ENCODE data around the gene STK32B. TPM values are rescaled to one million over a fixed set of nuclear protein-coding genes. Genes with fewer than 3 reads are reported as not detected.

The STK32B gene
- total and polyA plus RNA-seq, 2 donors (not counting 1 experiment from before 2014, with no cell fraction given) = 0.22 to 0.30 TPM

DNA sequence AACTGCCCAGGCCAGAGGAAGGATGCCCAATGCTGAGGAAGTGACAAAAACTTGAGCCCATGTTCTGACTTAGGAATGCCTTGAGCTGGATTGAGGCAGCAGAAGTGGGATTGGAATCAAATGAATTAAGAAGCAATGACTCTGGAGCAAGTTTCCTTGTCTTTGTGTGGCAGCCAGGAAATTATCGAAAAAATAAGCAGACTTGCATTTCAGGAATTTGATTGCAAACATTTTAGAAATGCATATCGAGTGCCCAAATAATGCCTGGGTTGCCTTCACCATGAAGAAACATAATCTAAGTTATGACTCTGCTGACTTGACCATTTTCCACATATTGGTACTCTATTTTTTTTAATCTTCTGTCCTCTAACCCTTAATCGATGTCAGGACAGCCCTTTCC lies 41.5 kb upstream of the STK32B start:
- ATAC-seq (ENCODE audit: low read depth) (no peak), DNase-seq (no peak)
- no peaks in the 10 kb centered on the region for H3K4me1 ChIP-seq (ENCODE audit: control insufficient read depth in 2 of 2, insufficient read depth in 2 of 2, low read length in 2 of 2)
- H3K4me2 ChIP-seq (replicated peaks; ENCODE audit: low read depth, low read length, poor library complexity, severe bottlenecking) = no peak overlapping the region
- no peaks in the 10 kb centered on the region for H3K36me3 ChIP-seq (replicated peaks in 1 of 2; ENCODE audit: control extremely low read depth in 1 of 2, control insufficient read depth in 1 of 2, extremely low read depth in 1 of 2, insufficient read depth in 2 of 2, low read length in 1 of 2)
- Mint-ChIP-seq H3K27ac (no peak overlapping the region), H3K4me1 (no peaks in the 10 kb centered on the region), H3K9me3 (ENCODE audit: insufficient read depth) (no peaks in the 10 kb centered on the region), H3K27me3 (peaks cover 37% of the 10 kb centered on the region), H3K4me3 (no peak overlapping the region)
- H2AFZ ChIP-seq (ENCODE audit: insufficient read depth, low read depth, low read length, poor library complexity, severe bottlenecking) = no peak overlapping the region
- WGBS (ENCODE audit: insufficient coverage) = 94% methylated on average over 3 of the region's 3 CpGs
- no peaks in the 10 kb centered on the region for H3K27me3 ChIP-seq (replicated peaks in 1 of 4; ENCODE audit: control extremely low read depth in 1 of 4, control insufficient read depth in 3 of 4, insufficient read depth in 4 of 4, low read length in 3 of 4)
- H3K27ac ChIP-seq (ENCODE audit: low read length in 2 of 2) = no peak overlapping the region
- no peaks in the 10 kb centered on the region for H3K9me3 ChIP-seq (ENCODE audit: control extremely low read depth in 1 of 3, control insufficient read depth in 2 of 3, insufficient read depth in 1 of 3, low read length in 2 of 3)
- ChIA-PET POLR2A (no interaction called here), CTCF (interaction anchor here (1.0 kb wide), 1 partner anchor 468 kb away, joined by 3 read pairs; the partner anchor contains the start of gene STX18)
- no peaks in the 10 kb centered on the region for H3K79me2 ChIP-seq (ENCODE audit: control insufficient read depth, insufficient read depth, low read length)
- intact Hi-C loops (cut with micrococcal nuclease) = no loop called here
- H3K4me3 ChIP-seq (ENCODE audit: control extremely low read depth in 1 of 5, extremely low read depth in 1 of 5, insufficient read depth in 1 of 5, low read depth in 2 of 5, low read length in 4 of 5) = no peak overlapping the region
- TF ChIP-seq, protein P1, sequence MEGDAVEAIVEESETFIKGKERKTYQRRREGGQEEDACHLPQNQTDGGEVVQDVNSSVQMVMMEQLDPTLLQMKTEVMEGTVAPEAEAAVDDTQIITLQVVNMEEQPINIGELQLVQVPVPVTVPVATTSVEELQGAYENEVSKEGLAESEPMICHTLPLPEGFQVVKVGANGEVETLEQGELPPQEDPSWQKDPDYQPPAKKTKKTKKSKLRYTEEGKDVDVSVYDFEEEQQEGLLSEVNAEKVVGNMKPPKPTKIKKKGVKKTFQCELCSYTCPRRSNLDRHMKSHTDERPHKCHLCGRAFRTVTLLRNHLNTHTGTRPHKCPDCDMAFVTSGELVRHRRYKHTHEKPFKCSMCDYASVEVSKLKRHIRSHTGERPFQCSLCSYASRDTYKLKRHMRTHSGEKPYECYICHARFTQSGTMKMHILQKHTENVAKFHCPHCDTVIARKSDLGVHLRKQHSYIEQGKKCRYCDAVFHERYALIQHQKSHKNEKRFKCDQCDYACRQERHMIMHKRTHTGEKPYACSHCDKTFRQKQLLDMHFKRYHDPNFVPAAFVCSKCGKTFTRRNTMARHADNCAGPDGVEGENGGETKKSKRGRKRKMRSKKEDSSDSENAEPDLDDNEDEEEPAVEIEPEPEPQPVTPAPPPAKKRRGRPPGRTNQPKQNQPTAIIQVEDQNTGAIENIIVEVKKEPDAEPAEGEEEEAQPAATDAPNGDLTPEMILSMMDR (IDR thresholded peaks at IDR 0.05) = no peak
- TF ChIP-seq EZH2 (IDR thresholded peaks at IDR 0.05; ENCODE audit: borderline replicate concordance, insufficient read depth, low read depth, low read length, poor library complexity, severe bottlenecking) = no peak
- no peak overlapping the region for H3K9ac ChIP-seq (ENCODE audit: low read length)
- H4K20me1 ChIP-seq (ENCODE audit: control insufficient read depth, insufficient read depth, low read length, poor library complexity, severe bottlenecking) = no peaks in the 10 kb centered on the region

DNA sequence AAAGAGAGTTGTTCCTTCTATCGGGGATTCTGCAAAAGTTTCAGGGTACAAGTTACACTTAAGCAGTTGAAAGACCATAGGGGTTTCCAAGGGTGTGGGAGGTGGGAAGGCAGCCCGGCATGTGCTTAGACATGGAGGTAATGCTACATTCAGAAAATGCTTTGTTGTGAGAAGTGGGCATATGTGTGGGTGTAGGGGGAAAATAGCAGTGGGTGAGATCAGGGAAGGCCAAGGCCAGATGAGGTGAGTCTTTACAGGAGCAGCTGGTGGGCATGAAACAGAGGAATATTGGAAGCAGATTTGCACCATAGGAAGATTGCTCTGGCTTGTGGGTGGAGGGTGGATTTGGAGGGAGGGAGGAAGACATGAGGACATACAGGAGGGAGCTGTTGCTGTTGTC lies 40.3 kb upstream of the STK32B start:
- CTCF ChIA-PET = no interaction called here
- POLR2A ChIA-PET = no interaction called here
- WGBS (ENCODE audit: insufficient coverage) = 100% methylated on average over 2 of the region's 2 CpGs
- H3K4me3 ChIP-seq (ENCODE audit: control extremely low read depth in 1 of 5, extremely low read depth in 1 of 5, insufficient read depth in 1 of 5, low read depth in 2 of 5, low read length in 4 of 5) = no peak overlapping the region
- H4K20me1 ChIP-seq (ENCODE audit: control insufficient read depth, insufficient read depth, low read length, poor library complexity, severe bottlenecking) = no peaks in the 10 kb centered on the region
- Mint-ChIP-seq H3K27ac (no peak overlapping the region), H3K9me3 (ENCODE audit: insufficient read depth) (no peaks in the 10 kb centered on the region), H3K4me3 (no peak overlapping the region), H3K27me3 (peaks cover 33% of the 10 kb centered on the region), H3K4me1 (no peaks in the 10 kb centered on the region)
- H3K79me2 ChIP-seq (ENCODE audit: control insufficient read depth, insufficient read depth, low read length) = no peaks in the 10 kb centered on the region
- no peak overlapping the region for H2AFZ ChIP-seq (ENCODE audit: insufficient read depth, low read depth, low read length, poor library complexity, severe bottlenecking)
- no peaks in the 10 kb centered on the region for H3K36me3 ChIP-seq (replicated peaks in 1 of 2; ENCODE audit: control extremely low read depth in 1 of 2, control insufficient read depth in 1 of 2, extremely low read depth in 1 of 2, insufficient read depth in 2 of 2, low read length in 1 of 2)
- ATAC-seq (ENCODE audit: low read depth) (no peak), DNase-seq (no peak)
- no peaks in the 10 kb centered on the region for H3K9me3 ChIP-seq (ENCODE audit: control extremely low read depth in 1 of 3, control insufficient read depth in 2 of 3, insufficient read depth in 1 of 3, low read length in 2 of 3)
- H3K27me3 ChIP-seq (replicated peaks in 1 of 4; ENCODE audit: control extremely low read depth in 1 of 4, control insufficient read depth in 3 of 4, insufficient read depth in 4 of 4, low read length in 3 of 4) = peaks cover 0 to under 1% (median 0%) of the 10 kb centered on the region in 4 experiments
- intact Hi-C loops (cut with micrococcal nuclease) = no loop called here
- no peak overlapping the region for H3K27ac ChIP-seq (ENCODE audit: low read length in 2 of 2)
- no peak overlapping the region for H3K4me2 ChIP-seq (replicated peaks; ENCODE audit: low read depth, low read length, poor library complexity, severe bottlenecking)
- H3K9ac ChIP-seq (ENCODE audit: low read length) = no peak overlapping the region
- no peaks in the 10 kb centered on the region for H3K4me1 ChIP-seq (ENCODE audit: control insufficient read depth in 2 of 2, insufficient read depth in 2 of 2, low read length in 2 of 2)
- TF ChIP-seq, protein P1 (IDR thresholded peaks at IDR 0.05) = no peak
- no peak for TF ChIP-seq EZH2 (IDR thresholded peaks at IDR 0.05; ENCODE audit: borderline replicate concordance, insufficient read depth, low read depth, low read length, poor library complexity, severe bottlenecking)
